Adrenal gland (tissue), 5 donors: ENCODE results near the gene TMPO.

ENCODE experiments used
- POLR2A ChIP-seq, 2 donors: fragments of 450-650 bp; IDR thresholded peaks; one replicate each; pipeline ENCODE4 v1.6.1; 2017; ENCODE audit warnings: antibody characterized with exemption in 2 of 2, mild to moderate bottlenecking in 2 of 2, moderate library complexity in 1 of 2
- TF ChIP-seq, protein P1 (sequence below), 6 experiments: fragments of 450-650 bp in 4 of 6; fragments of 200-600 bp in 2 of 6; sonication (generic) in 1 of 6; IDR thresholded peaks; 1 replicate in 5 of 6; 2 replicates in 1 of 6; pipeline versions ENCODE4 v1.5.1 to v1.8.0; 2016 to 2021; ENCODE audit warnings: antibody characterized with exemption in 6 of 6, mild to moderate bottlenecking in 2 of 6, moderate library complexity in 1 of 6
- donor health status: DM: no; HTN: no; CAD: no.

- TF ChIP-seq, protein P1, sequence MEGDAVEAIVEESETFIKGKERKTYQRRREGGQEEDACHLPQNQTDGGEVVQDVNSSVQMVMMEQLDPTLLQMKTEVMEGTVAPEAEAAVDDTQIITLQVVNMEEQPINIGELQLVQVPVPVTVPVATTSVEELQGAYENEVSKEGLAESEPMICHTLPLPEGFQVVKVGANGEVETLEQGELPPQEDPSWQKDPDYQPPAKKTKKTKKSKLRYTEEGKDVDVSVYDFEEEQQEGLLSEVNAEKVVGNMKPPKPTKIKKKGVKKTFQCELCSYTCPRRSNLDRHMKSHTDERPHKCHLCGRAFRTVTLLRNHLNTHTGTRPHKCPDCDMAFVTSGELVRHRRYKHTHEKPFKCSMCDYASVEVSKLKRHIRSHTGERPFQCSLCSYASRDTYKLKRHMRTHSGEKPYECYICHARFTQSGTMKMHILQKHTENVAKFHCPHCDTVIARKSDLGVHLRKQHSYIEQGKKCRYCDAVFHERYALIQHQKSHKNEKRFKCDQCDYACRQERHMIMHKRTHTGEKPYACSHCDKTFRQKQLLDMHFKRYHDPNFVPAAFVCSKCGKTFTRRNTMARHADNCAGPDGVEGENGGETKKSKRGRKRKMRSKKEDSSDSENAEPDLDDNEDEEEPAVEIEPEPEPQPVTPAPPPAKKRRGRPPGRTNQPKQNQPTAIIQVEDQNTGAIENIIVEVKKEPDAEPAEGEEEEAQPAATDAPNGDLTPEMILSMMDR (IDR thresholded peaks at IDR 0.05): no peak
- TF ChIP-seq POLR2A (IDR thresholded peaks at IDR 0.05): no peak
These were observed 49.3 kb upstream of the TMPO start for GRCh38 chr12:98465950-98466602.
